Panc1 (cell line): ENCODE data around the gene STK11IP. TPM values are rescaled to one million over a fixed set of nuclear protein-coding genes. Genes with fewer than 3 reads are reported as not detected.

Source experiments
- ATAC-seq: fragments of 200-7000 bp; cut with Tn5 transposase; 2 replicates; pipeline ENCODE4 v1.9.1; 2020; ENCODE audit warnings: mild to moderate bottlenecking, moderate library complexity
- BruUV-seq: library from RNA; stranded (reverse); fragments of 400-500 nt; replicated peaks from 2 replicates; lab custom pipeline; 2021; lab: Mats Ljungman, UMichigan
- CTCF ChIA-PET: fragments of 300-600 bp; sonication (Branson Sonifier 250); formaldehyde crosslinking; loops from one replicate; lab custom pipeline; 2022; ENCODE audit warnings: antibody characterized with exemption; lab: Charles Lee
- POLR2A ChIA-PET: fragments of 300-600 bp; sonication (Branson Sonifier 250); formaldehyde crosslinking; loops from one replicate; lab custom pipeline; 2022; ENCODE audit warnings: antibody characterized with exemption; lab: Charles Lee
- DNase-seq: peaks from one replicate; pipeline ENCODE4 v3.0.0-alpha.2; 2010; ENCODE audit warnings: low read depth, low spot score
- H3K27ac ChIP-seq: 2 replicates; pipeline ENCODE4 v1.5.1; 2011; ENCODE audit warnings: mild to moderate bottlenecking, low read length, inconsistent platforms
- H3K27me3 ChIP-seq: fragments of 200-500 bp; sonication (Bioruptor generic); 2 replicates; pipeline ENCODE4 v1.6.0; 2014; ENCODE audit warnings: low read length, inconsistent platforms; ENCODE audit not compliant: control insufficient read depth, insufficient read depth
- H3K36me3 ChIP-seq: fragments of 200-500 bp; sonication (Bioruptor generic); 2 replicates; pipeline ENCODE4 v1.5.1; 2014; ENCODE audit warnings: inconsistent platforms, mild to moderate bottlenecking, low read length, moderate library complexity; ENCODE audit not compliant: control insufficient read depth, insufficient read depth
- H3K4me1 ChIP-seq: 2 replicates; pipeline ENCODE4 v1.5.1; 2011; ENCODE audit warnings: inconsistent platforms, mild to moderate bottlenecking, low read length, moderate library complexity; ENCODE audit not compliant: control insufficient read depth, insufficient read depth
- H3K4me3 ChIP-seq, 2 experiments: 2 replicates each; pipeline ENCODE4 v1.5.1; 2011 to 2012; ENCODE audit warnings: low read depth in 2 of 2, low read length in 2 of 2, mild to moderate bottlenecking in 2 of 2, inconsistent platforms in 1 of 2, moderate library complexity in 1 of 2
- H3K9me3 ChIP-seq: fragments of 200-500 bp; sonication (Bioruptor generic); 2 replicates; pipeline ENCODE4 v1.5.1; 2014; ENCODE audit warnings: low read depth, mild to moderate bottlenecking, inconsistent platforms, low read length, moderate library complexity; ENCODE audit not compliant: control insufficient read depth, insufficient read depth
- POLR2AphosphoS5 ChIP-seq: IDR thresholded peaks from 2 replicates; pipeline ENCODE4 v1.6.1; 2012; ENCODE audit warnings: mild to moderate bottlenecking, low read depth, low read length, moderate library complexity
- SIN3A ChIP-seq: IDR thresholded peaks from 2 replicates; pipeline ENCODE4 v1.6.1; 2012; ENCODE audit warnings: low read depth, mild to moderate bottlenecking, low read length, moderate library complexity, borderline replicate concordance; ENCODE audit not compliant: insufficient read depth
- TCF7L2 ChIP-seq: IDR thresholded peaks from 2 replicates; pipeline ENCODE4 v1.6.1; 2011; ENCODE audit warnings: mild to moderate bottlenecking, low read depth, low read length, inconsistent platforms
- in situ Hi-C: cut with HindIII; loops from 2 replicates; pipeline ENCODE4 v1.10.0; 2016; ENCODE audit warnings: low sequenced_read_pairs, low pct_unique_long_range_greater_than_20kb
- intact Hi-C: fragments of 100-400 bp; cut with micrococcal nuclease; formaldehyde crosslinking; loops from one replicate; pipeline ENCODE4 v1.10.0; 2022; ENCODE audit not compliant: unreplicated experiment
- total RNA-seq: library from RNA; stranded (reverse); gene quantifications from one replicate; pipeline ENCODE4 v1.2.1, GENCODE V29; 2021; ENCODE audit not compliant: unreplicated experiment
- TF ChIP-seq, protein P1 (sequence below), 2 experiments: IDR thresholded peaks; 2 replicates each; pipeline ENCODE4 v1.6.1; 2011 to 2012; ENCODE audit warnings: low read depth in 2 of 2, control low read depth in 1 of 2, low read length in 1 of 2, mild to moderate bottlenecking in 1 of 2, moderate library complexity in 1 of 2; ENCODE audit not compliant: insufficient read depth in 1 of 2
- TF ChIP-seq, protein P2 (sequence below): fragments of 450-650 bp; IDR thresholded peaks from 2 replicates; pipeline ENCODE4 v1.5.1; 2017; ENCODE audit warnings: mild to moderate bottlenecking

STK11IP gene
- total RNA-seq, 1 experiment from 2014 or later: 48.2 TPM

DNA sequence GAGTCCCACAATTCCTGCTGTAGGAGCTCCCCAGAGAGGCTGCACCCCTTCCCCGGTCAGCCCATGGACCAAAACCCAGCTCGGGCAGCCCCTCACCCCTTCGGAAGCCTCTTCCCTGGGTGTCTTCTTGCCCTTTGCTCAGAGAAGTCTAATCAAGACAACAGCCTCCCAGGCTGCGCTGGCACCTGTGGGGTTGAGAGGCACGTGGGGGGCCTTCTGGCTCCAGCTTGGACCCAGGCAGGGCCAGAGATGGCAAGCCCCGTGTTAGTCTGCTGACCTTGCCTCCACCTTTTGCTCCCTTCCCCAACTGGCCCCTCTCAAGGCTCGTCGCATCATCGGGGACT lies 40.2 kb downstream of the STK11IP start:
- intact Hi-C loops: no loop called here
- no peak for DNase-seq

DNA sequence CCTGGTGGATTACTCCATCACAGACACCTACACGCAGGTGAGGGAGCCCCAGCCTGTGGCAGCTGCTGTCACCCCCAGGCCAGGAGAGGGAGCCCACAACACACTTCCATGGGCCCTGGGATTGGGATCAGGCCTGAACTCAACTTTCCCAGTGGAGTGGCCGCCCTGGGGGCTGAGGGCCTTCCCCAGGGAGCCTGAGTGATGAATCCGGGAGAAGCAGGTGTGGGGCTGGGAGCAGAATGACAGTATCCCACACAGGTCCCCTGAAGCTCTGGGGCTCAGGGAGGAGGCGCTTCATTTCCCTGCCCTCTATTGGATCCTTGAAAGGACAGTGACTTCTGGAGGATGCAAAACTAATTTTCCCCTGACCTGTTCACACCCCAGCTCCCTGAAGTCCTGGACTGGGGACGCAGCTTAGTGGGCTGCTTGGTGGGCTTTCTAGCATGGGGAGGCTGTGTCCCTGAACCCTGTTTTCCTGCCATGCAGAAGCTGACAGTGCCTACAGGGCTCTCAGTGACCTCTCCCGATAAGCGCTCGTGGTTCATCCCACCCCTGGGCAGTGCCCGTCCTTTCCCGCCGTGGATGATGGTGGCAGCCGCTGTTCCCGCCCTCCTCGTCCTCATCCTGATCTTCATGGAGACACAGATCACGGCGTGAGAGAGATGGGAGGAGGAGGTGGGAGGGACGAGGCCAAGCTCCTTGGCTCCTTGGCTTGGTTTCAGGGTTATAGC lies 40.7 kb downstream of the STK11IP start:
- BruUV-seq: no TSS peak
- ATAC-seq (no peak), DNase-seq (no peak)
- H3K9me3 ChIP-seq: no peaks in the 10 kb centered on the region
- H3K4me3 ChIP-seq: no peak overlapping the region
- POLR2A ChIA-PET: interaction anchor here (0.5 to 0.8 kb wide), 2 partner anchors 98 to 99 kb away, joined by 3 to 6 read pairs; no protein-coding TSS in a partner anchor
- H3K36me3 ChIP-seq: no peaks in the 10 kb centered on the region
- H3K27ac ChIP-seq: no peak overlapping the region
- CTCF ChIA-PET: no interaction called here
- no peaks in the 10 kb centered on the region for H3K27me3 ChIP-seq
- in situ Hi-C loops (no loop called here), intact Hi-C loops (no loop called here)
- H3K4me1 ChIP-seq: no peaks in the 10 kb centered on the region; the same call in 1 of the 2 replicates
- TF ChIP-seq, protein P1, sequence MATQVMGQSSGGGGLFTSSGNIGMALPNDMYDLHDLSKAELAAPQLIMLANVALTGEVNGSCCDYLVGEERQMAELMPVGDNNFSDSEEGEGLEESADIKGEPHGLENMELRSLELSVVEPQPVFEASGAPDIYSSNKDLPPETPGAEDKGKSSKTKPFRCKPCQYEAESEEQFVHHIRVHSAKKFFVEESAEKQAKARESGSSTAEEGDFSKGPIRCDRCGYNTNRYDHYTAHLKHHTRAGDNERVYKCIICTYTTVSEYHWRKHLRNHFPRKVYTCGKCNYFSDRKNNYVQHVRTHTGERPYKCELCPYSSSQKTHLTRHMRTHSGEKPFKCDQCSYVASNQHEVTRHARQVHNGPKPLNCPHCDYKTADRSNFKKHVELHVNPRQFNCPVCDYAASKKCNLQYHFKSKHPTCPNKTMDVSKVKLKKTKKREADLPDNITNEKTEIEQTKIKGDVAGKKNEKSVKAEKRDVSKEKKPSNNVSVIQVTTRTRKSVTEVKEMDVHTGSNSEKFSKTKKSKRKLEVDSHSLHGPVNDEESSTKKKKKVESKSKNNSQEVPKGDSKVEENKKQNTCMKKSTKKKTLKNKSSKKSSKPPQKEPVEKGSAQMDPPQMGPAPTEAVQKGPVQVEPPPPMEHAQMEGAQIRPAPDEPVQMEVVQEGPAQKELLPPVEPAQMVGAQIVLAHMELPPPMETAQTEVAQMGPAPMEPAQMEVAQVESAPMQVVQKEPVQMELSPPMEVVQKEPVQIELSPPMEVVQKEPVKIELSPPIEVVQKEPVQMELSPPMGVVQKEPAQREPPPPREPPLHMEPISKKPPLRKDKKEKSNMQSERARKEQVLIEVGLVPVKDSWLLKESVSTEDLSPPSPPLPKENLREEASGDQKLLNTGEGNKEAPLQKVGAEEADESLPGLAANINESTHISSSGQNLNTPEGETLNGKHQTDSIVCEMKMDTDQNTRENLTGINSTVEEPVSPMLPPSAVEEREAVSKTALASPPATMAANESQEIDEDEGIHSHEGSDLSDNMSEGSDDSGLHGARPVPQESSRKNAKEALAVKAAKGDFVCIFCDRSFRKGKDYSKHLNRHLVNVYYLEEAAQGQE (IDR thresholded peaks at IDR 0.05; ENCODE audit: insufficient read depth in 1 of 2, low read depth in 2 of 2, low read length in 1 of 2): no peak

More for the DNA sequence above, 40.2 kb downstream of the STK11IP start:
- no peaks in the 10 kb centered on the region for H3K27me3 ChIP-seq
- H3K36me3 ChIP-seq: no peaks in the 10 kb centered on the region
- POLR2A ChIA-PET: interaction anchor here (0.8 kb wide), 1 partner anchor 97 kb away, joined by 6 read pairs; no protein-coding TSS in a partner anchor
- no TSS peak for BruUV-seq
- no peaks in the 10 kb centered on the region for H3K9me3 ChIP-seq
- no peak for ATAC-seq
- no peaks in the 10 kb centered on the region; the same call in 1 of the 2 replicates for H3K4me1 ChIP-seq
- no peak for TF ChIP-seq SIN3A
- TF ChIP-seq, protein P1 (IDR thresholded peaks at IDR 0.05; ENCODE audit: insufficient read depth in 1 of 2, low read depth in 2 of 2, low read length in 1 of 2): no peak
- TF ChIP-seq POLR2AphosphoS5: no peak
- TF ChIP-seq TCF7L2: no peak
- TF ChIP-seq, protein P2, sequence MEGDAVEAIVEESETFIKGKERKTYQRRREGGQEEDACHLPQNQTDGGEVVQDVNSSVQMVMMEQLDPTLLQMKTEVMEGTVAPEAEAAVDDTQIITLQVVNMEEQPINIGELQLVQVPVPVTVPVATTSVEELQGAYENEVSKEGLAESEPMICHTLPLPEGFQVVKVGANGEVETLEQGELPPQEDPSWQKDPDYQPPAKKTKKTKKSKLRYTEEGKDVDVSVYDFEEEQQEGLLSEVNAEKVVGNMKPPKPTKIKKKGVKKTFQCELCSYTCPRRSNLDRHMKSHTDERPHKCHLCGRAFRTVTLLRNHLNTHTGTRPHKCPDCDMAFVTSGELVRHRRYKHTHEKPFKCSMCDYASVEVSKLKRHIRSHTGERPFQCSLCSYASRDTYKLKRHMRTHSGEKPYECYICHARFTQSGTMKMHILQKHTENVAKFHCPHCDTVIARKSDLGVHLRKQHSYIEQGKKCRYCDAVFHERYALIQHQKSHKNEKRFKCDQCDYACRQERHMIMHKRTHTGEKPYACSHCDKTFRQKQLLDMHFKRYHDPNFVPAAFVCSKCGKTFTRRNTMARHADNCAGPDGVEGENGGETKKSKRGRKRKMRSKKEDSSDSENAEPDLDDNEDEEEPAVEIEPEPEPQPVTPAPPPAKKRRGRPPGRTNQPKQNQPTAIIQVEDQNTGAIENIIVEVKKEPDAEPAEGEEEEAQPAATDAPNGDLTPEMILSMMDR: no peak
- in situ Hi-C loops: no loop called here
- H3K4me3 ChIP-seq: no peak overlapping the region
- no peak overlapping the region for H3K27ac ChIP-seq
- CTCF ChIA-PET: no interaction called here
